Mononuclear cell (primary cell): ENCODE measurements around the gene GPR152. TPM values are rescaled to one million over a fixed set of nuclear protein-coding genes. Genes with fewer than 3 reads are reported as not detected.
"Not testable (repeated sequence)": the region's sequence is repeated elsewhere in the genome, so short reads cannot be mapped to it uniquely, and the experiment has no call there.

Experiments used
- H3K27me3 ChIP-seq: 2 replicates; pipeline ENCODE4 v1.6.0; 2011; ENCODE audit warnings: low read length, control low read depth; ENCODE audit not compliant: insufficient read depth
- H3K4me1 ChIP-seq: 2 replicates; pipeline ENCODE4 v1.5.1; 2011; ENCODE audit warnings: mild to moderate bottlenecking, low read length, control low read depth; ENCODE audit not compliant: insufficient read depth
- H3K4me3 ChIP-seq: 2 replicates; pipeline ENCODE4 v1.5.1; 2011; ENCODE audit warnings: mild to moderate bottlenecking, low read length, moderate library complexity
- H3K9me3 ChIP-seq: 2 replicates; pipeline ENCODE4 v1.5.1; 2011; ENCODE audit warnings: low read depth, mild to moderate bottlenecking, control low read depth, low read length
- total RNA-seq: library from RNA; depleted of rRNA; stranded (reverse); fragments of >200 nt; gene quantifications from one replicate; pipeline ENCODE4 v1.2.3, GENCODE V29; 2012

The GPR152 gene
- total RNA-seq, 1 donor: not detected

- H3K4me3 ChIP-seq: no peak overlapping the region
- no peaks in the 10 kb centered on the region for H3K27me3 ChIP-seq
- H3K4me1 ChIP-seq: peaks cover 9% of the 10 kb centered on the region
- no peaks in the 10 kb centered on the region for H3K9me3 ChIP-seq
Observed at GRCh38 chr11:67492069-67492727, 39.7 kb upstream of the GPR152 start.

DNA sequence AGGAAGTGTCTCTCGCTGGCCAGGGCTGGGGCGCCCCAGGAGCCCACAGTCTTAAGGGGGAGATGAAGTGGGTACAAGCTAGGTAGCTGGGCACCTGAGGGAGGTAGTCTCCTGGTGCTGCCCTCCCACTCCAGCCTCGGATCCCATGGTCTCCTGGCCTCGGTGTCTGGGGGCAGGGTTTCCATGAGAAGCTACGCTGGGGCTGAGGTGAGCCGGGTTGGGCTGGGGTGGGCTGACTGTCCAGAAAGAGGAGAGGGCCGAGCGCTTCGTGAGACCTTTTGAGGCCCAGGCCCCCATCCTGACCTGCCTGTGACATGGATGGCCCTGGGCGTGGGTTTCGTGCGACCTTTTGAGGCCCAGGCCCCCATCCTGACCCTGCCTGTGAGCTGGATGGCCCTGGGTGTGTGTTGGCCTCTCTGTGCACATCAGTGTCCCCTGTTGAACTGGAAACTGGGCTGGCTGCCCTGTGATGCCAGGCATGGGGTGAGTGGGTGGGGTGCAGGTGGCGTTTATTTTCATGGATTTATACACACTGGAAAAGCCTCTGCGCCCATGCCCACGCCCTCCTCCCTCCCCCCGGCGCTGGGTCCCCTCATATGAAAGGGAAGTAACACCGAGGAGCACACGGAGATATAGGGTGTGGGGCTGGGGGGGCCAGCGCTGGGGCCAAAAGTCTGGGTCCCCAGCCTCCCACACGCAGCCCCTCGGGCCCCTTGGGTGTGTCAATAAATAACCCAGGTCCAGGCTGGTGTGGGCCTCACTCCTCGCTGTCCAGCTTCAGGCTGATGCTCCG, 38.9 kb upstream of the GPR152 start:
- no peak overlapping the region for H3K4me3 ChIP-seq
- no peaks in the 10 kb centered on the region for H3K9me3 ChIP-seq
- H3K27me3 ChIP-seq: no peaks in the 10 kb centered on the region
- H3K4me1 ChIP-seq: peaks cover 16% of the 10 kb centered on the region

DNA sequence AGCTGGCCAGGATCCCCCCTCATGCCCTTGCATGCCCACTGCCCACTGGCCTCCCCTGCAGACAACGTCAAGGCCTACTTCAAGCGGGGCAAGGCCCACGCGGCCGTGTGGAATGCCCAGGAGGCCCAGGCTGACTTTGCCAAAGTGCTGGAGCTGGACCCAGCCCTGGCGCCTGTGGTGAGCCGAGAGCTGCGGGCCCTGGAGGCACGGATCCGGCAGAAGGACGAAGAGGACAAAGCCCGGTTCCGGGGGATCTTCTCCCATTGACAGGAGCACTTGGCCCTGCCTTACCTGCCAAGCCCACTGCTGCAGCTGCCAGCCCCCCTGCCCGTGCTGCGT, 38.2 kb upstream of the GPR152 start:
- H3K4me1 ChIP-seq: peaks cover 23% of the 10 kb centered on the region

GRCh38 chr11:67489885-67490726, 37.6 kb upstream of the GPR152 start:
- no peak overlapping the region for H3K4me3 ChIP-seq
- peaks cover 29% of the 10 kb centered on the region for H3K4me1 ChIP-seq
- no peaks in the 10 kb centered on the region for H3K9me3 ChIP-seq
- H3K27me3 ChIP-seq: no peaks in the 10 kb centered on the region

More for the DNA sequence above, 38.2 kb upstream of the GPR152 start:
- Histone ChIP-seq H3K9me3 (no peaks in the 10 kb centered on the region), H3K4me3 (no peak overlapping the region), H3K27me3 (no peaks in the 10 kb centered on the region)

DNA sequence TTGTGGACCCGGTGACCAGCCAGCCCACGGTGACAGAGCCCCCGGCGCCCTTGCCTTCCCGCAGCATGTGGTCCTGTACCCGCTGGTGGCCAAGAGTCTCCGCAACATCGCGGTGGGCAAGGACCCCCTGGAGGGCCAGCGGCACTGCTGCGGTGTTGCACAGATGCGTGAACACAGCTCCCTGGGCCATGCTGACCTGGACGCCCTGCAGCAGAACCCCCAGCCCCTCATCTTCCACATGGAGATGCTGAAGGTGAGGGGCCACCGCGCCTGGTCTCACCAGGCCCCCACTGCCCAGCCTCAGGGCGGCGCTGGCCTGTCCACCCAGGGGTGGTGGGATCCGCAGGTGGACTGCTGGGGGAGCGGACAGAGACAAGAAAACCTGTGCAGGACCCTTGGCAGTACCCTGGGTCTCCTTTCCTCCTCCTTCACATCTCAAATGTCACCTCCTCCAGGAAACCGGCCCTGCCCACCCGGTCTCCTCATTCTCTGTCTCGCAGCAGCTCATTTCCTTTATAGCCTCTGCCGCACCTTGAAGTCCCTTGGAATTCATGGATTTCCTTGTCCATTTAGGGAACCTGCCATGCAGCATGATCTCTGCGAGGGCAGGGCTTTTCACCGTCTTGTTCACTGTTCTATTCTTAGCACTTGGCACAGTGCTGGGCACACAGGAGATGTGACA, 36.8 kb upstream of the GPR152 start:
- peaks cover 37% of the 10 kb centered on the region for H3K4me1 ChIP-seq
- no peak overlapping the region for H3K4me3 ChIP-seq

GRCh38 chr11:67486481-67487195, 34.1 kb upstream of the GPR152 start:
- Histone ChIP-seq H3K4me1 (peaks cover 59% of the 10 kb centered on the region), H3K27me3 (no peaks in the 10 kb centered on the region), H3K4me3 (no peak overlapping the region), H3K9me3 (no peaks in the 10 kb centered on the region)

More for the DNA sequence above, 36.8 kb upstream of the GPR152 start:
- Histone ChIP-seq H3K9me3 (no peaks in the 10 kb centered on the region), H3K27me3 (no peaks in the 10 kb centered on the region)

- not testable (repeated sequence) for H3K27me3 ChIP-seq, H3K9me3 ChIP-seq, H3K4me3 ChIP-seq
- peaks cover 61% of the 10 kb centered on the region for H3K4me1 ChIP-seq
Observed at GRCh38 chr11:67485873-67486361, 33.4 kb upstream of the GPR152 start.

DNA sequence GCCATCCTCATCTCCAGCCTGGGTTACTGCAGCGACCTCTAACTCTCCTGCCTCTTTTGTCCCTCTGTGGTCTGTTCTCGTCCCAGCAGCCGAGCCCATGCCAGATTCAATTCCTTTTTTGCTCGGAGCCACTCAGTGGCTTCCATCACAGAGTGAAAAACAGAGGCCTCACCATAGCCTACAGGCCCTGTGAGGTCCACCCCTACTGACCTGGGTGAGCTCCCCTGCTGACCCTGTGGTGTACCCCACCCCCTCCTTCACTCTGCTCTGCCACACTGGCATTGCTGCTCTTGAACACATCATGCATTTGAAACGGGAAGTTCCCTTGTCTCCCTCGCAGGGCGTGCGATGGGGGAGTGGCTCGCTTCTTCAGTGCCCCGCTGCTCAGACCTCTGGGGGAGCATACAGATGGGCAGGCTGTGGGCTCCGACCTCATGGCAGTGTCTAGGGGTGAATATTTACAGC, 32.4 kb upstream of the GPR152 start:
- Histone ChIP-seq H3K4me1 (peaks cover 61% of the 10 kb centered on the region), H3K27me3 (no peaks in the 10 kb centered on the region), H3K9me3 (no peaks in the 10 kb centered on the region), H3K4me3 (peak overlapping the region; percentile 17)

GRCh38 chr11:67483831-67484665, 31.5 kb upstream of the GPR152 start:
- no peaks in the 10 kb centered on the region for H3K9me3 ChIP-seq
- peaks cover 61% of the 10 kb centered on the region for H3K4me1 ChIP-seq
- H3K27me3 ChIP-seq: no peaks in the 10 kb centered on the region
- peak overlapping the region; percentile 63 for H3K4me3 ChIP-seq

DNA sequence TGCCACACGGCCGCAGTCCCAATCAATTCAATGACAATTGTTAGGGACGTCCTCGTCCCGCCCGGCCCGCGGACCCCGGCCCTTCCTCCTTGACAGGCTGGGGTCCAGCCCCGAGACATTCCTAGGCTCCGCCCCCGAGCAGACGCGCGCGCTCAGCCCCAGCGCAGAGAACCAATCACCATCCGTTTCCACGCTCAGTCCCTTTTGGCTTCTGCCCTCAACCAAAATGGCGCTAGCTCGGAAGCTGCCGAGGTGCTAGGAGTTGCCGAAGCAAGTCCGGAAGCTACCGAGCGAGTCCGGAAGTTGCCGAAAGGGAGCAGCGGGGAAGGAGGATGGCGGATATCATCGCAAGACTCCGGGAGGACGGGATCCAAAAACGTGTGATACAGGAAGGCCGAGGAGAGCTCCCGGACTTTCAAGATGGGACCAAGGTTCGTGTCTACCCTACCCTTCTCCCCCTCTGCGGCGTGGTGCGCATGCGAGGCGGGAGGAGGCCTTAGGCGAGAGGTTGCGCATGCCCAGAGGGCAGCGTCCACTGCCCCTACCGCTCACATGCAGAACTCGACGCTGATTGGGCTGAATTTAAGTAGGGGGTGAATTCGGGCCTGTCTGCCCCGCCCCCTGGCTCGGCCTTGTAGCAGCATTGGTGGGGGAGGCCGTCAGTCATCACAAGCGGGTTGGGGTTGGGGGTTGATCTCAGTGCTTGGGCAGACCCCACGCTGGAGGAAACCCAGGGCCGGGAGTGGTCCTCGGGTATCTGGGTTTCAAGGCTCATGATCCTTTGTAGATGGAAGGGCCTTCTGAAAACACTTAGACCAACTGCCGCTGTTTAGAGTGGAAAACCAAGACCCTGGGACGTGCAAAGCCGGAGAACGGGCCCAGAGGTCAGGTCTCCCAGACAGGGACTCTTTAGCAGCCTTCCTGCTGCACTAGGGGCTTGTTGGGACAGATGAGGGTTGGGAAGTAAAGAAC, 30.6 kb upstream of the GPR152 start, which contains the start of gene AIP:
AIP (plus strand) TSS at position 200 of the 972 bp plus-strand sequence; CDS start at position 333, 133 bp downstream.
- Histone ChIP-seq H3K27me3 (no peaks in the 10 kb centered on the region), H3K9me3 (no peaks in the 10 kb centered on the region), H3K4me1 (peaks cover 59% of the 10 kb centered on the region), H3K4me3 (peak within 1 kb of the TSS; percentile 63)

GRCh38 chr11:67482275-67482826, 29.8 kb upstream of the GPR152 start:
- H3K4me1 ChIP-seq: peaks cover 52% of the 10 kb centered on the region

GRCh38 chr11:67477344-67478050, 25.0 kb upstream of the GPR152 start:
- H3K4me3 ChIP-seq, H3K27me3 ChIP-seq, H3K9me3 ChIP-seq: not testable (repeated sequence)
- H3K4me1 ChIP-seq: peaks cover 10% of the 10 kb centered on the region

More at GRCh38 chr11:67482275-67482826, 29.8 kb upstream of the GPR152 start:
- Histone ChIP-seq H3K9me3 (no peaks in the 10 kb centered on the region), H3K4me3 (peak overlapping the region; percentile 63), H3K27me3 (no peaks in the 10 kb centered on the region)
